HFFc6 (cell line): ENCODE results near the gene KRTAP3-2. TPM values are rescaled to one million over a fixed set of nuclear protein-coding genes. Genes with fewer than 3 reads are reported as not detected.

Experiments used
- DNase-seq: peaks from one replicate; pipeline ENCODE4 v3.0.0-alpha.2; 2018
- H3K27ac Mint-ChIP-seq: 2 replicates; pipeline ENCODE4 v1.8.0; 2020; ENCODE audit warnings: mild to moderate bottlenecking, mixed read lengths
- H3K27me3 Mint-ChIP-seq: 2 replicates; pipeline ENCODE4 v1.8.0; 2021; ENCODE audit warnings: mild to moderate bottlenecking, moderate library complexity, mixed read lengths; ENCODE audit not compliant: insufficient read depth
- H3K36me3 Mint-ChIP-seq: 2 replicates; pipeline ENCODE4 v1.8.0; 2021; ENCODE audit warnings: low read depth, mixed read lengths
- H3K4me1 Mint-ChIP-seq: 2 replicates; pipeline ENCODE4 v1.8.0; 2020; ENCODE audit warnings: low read depth, mixed read lengths
- H3K4me3 Mint-ChIP-seq: 2 replicates; pipeline ENCODE4 v1.8.0; 2020; ENCODE audit warnings: mild to moderate bottlenecking, moderate library complexity, mixed read lengths
- H3K9me3 Mint-ChIP-seq: 2 replicates; pipeline ENCODE4 v1.8.0; 2020; ENCODE audit warnings: mild to moderate bottlenecking, mixed read lengths
- CTCF ChIP-seq: fragments of 200-600 bp; sonication (generic); IDR thresholded peaks from 2 replicates; pipeline ENCODE4 v1.5.0; 2021; ENCODE audit warnings: antibody characterized with exemption, mild to moderate bottlenecking
- total RNA-seq, 6 experiments: library from RNA; stranded (reverse); fragmentation: NEBNext Ultra II Directional; extraction: Animal tissue kit (Norgen Biotek cat#: 25700); gene quantifications; 2 replicates in 1 of 6; 3 replicates in 5 of 6; pipeline ENCODE4 v1.2.3, GENCODE V29; 2021

KRTAP3-2 gene
- total RNA-seq, 6 experiments from 2014 or later = not detected

- Mint-ChIP-seq H3K4me3 (no peak overlapping the region), H3K4me1 (peaks cover 33% of the 10 kb centered on the region), H3K27me3 (no peaks in the 10 kb centered on the region), H3K36me3 (peaks cover 7% of the 10 kb centered on the region; the same call in 1 of the 2 replicates), H3K27ac (no peak overlapping the region), H3K9me3 (no peaks in the 10 kb centered on the region; the same call in 1 of the 2 replicates)
- TF ChIP-seq CTCF = no peak
- no peak for DNase-seq
Measured at GRCh38 chr17:41020336-41020735, 20.6 kb upstream of the KRTAP3-2 start.

GRCh38 chr17:41019415-41019814, 19.7 kb upstream of the KRTAP3-2 start:
- TF ChIP-seq CTCF = no peak
- H3K4me1 Mint-ChIP-seq = peaks cover 24% of the 10 kb centered on the region
- H3K4me3 Mint-ChIP-seq = no peak overlapping the region
- H3K27me3 Mint-ChIP-seq = no peaks in the 10 kb centered on the region
- DNase-seq = no peak
- H3K9me3 Mint-ChIP-seq = no peaks in the 10 kb centered on the region; the same call in 1 of the 2 replicates
- no peak overlapping the region for H3K27ac Mint-ChIP-seq
- peaks cover 7% of the 10 kb centered on the region; the same call in 1 of the 2 replicates for H3K36me3 Mint-ChIP-seq

DNA sequence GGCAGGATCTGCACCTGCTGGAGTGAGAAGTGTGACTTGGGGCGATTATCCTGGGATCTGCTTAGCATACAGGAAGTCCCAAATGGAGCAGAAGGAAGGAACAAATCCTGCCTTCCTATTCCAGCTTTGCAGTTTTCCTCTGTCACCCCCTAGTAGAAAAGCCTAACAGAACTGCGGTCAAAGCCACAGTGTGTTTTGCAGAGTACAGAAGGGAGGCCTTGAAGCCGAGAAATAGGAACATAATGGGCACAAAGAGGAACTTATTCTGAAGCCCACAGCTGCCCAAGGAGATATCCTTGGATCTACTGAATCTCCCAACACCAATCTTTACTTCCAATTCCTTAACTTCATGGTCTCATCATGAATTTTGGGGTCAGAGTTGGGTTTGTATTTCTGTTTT, 18.8 kb upstream of the KRTAP3-2 start:
- Mint-ChIP-seq H3K27me3 (no peaks in the 10 kb centered on the region), H3K9me3 (no peaks in the 10 kb centered on the region; the same call in 1 of the 2 replicates), H3K27ac (no peak overlapping the region), H3K36me3 (peaks cover 7% of the 10 kb centered on the region; the same call in 1 of the 2 replicates), H3K4me1 (peaks cover 24% of the 10 kb centered on the region), H3K4me3 (no peak overlapping the region)
- no peak for TF ChIP-seq CTCF
- no peak for DNase-seq

- no peaks in the 10 kb centered on the region for H3K27me3 Mint-ChIP-seq
- no peaks in the 10 kb centered on the region for H3K36me3 Mint-ChIP-seq
Measured at GRCh38 chr17:41016578-41017215, 17.0 kb upstream of the KRTAP3-2 start.

DNA sequence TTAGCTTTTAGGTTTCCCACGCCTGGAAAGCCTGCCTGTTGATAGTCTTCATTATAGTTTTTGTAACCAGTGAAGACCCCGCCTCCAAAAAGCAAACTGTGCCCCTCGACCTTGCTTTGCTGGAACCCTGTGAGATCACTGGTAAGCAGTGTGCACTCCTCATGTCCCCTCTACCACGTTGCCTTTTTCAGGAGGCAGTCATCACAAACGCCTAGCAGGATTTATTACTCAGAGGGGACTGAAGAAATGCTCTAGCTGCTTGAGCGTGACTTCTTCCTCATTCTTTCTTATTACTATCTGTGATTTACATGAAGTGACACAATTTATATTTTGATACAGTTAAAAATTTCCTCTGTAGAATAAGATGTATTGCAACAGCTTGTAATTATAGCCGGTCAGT, 15.7 kb upstream of the KRTAP3-2 start:
- Mint-ChIP-seq H3K9me3 (no peaks in the 10 kb centered on the region), H3K27me3 (no peaks in the 10 kb centered on the region), H3K4me3 (no peak overlapping the region), H3K4me1 (peaks cover 37% of the 10 kb centered on the region), H3K27ac (no peak overlapping the region), H3K36me3 (no peaks in the 10 kb centered on the region)
- TF ChIP-seq CTCF = no peak
- DNase-seq = no peak

More at GRCh38 chr17:41016578-41017215, 17.0 kb upstream of the KRTAP3-2 start:
- no peak for TF ChIP-seq CTCF
- Mint-ChIP-seq H3K9me3 (no peaks in the 10 kb centered on the region; the same call in 1 of the 2 replicates), H3K4me1 (peaks cover 39% of the 10 kb centered on the region), H3K4me3 (no peak overlapping the region), H3K27ac (no peak overlapping the region; the same call in 1 of the 2 replicates)
- DNase-seq = no peak
